Endothelial cell of umbilical vein (primary cell): ENCODE data around the gene EMC9. TPM values are rescaled to one million over a fixed set of nuclear protein-coding genes. Genes with fewer than 3 reads are reported as not detected.

Experiments
- BruUV-seq: library from RNA; stranded (reverse); fragments of 400-500 nt; replicated peaks from 2 replicates; lab custom pipeline; 2021; lab: Mats Ljungman, UMichigan
- CTCF ChIA-PET: fragments of 300-600, 350-600 bp; sonication (Branson Sonifier 250); formaldehyde crosslinking; loops from one replicate; lab custom pipeline; 2021; ENCODE audit warnings: antibody characterized with exemption, inconsistent platforms; lab: Charles Lee
- POLR2A ChIA-PET: fragments of 300-600, 350-600 bp; sonication (Branson Sonifier 250); formaldehyde crosslinking; loops from one replicate; lab custom pipeline; 2021; ENCODE audit warnings: antibody characterized with exemption, inconsistent platforms; lab: Charles Lee
- DNase-seq: peaks from one replicate; pipeline ENCODE4 v3.0.0-alpha.2; 2011; ENCODE audit warnings: low read depth, low spot score
- FAIRE-seq: peaks from 2 replicates; lab custom pipeline; 2011; peaks lifted over from hg19 to GRCh38; lab: Jason Lieb, UNC
- H2AFZ ChIP-seq: 2 replicates; pipeline ENCODE4 v1.6.0; 2012; ENCODE audit warnings: low read depth, low read length, control low read depth, inconsistent platforms
- H3K27ac ChIP-seq: 2 replicates; pipeline ENCODE4 v1.5.1; 2011; ENCODE audit warnings: low read depth, mild to moderate bottlenecking, control low read depth, low read length, moderate library complexity; ENCODE audit not compliant: insufficient read depth
- H3K27me3 ChIP-seq, 2 experiments: 2 replicates each; pipeline versions ENCODE4 v1.6.0 to v1.6.1; 2011; ENCODE audit warnings: low read length in 2 of 2, mixed read lengths in 1 of 2; ENCODE audit not compliant: control insufficient read depth in 2 of 2, insufficient read depth in 2 of 2
- H3K36me3 ChIP-seq, 2 experiments: 2 replicates in 1 of 2; 3 replicates in 1 of 2; pipeline ENCODE4 v1.5.1; 2011; ENCODE audit warnings: low read length in 2 of 2, mild to moderate bottlenecking in 1 of 2, moderate library complexity in 1 of 2; ENCODE audit not compliant: control insufficient read depth in 2 of 2, insufficient read depth in 2 of 2; ENCODE audit errors: extremely low read depth in 1 of 2
- H3K4me1 ChIP-seq: 3 replicates; pipeline ENCODE4 v1.5.1; 2011; ENCODE audit warnings: mild to moderate bottlenecking, low read length; ENCODE audit not compliant: control insufficient read depth, insufficient read depth; ENCODE audit errors: extremely low read depth
- H3K4me2 ChIP-seq: 2 replicates; pipeline ENCODE4 v1.6.1; 2011; ENCODE audit warnings: low read length, control low read depth, mixed read lengths; ENCODE audit not compliant: insufficient read depth
- H3K4me3 ChIP-seq, 3 experiments: fragments of 200-600 bp in 1 of 3; sonication (generic), shearing (Covaris generic) in 1 of 3; replicated peaks in 1 of 3; 2 replicates each; pipeline ENCODE4 v1.5.1; 2011 to 2016; ENCODE audit warnings: control low read depth in 3 of 3, low read length in 3 of 3, mild to moderate bottlenecking in 2 of 3, inconsistent platforms in 1 of 3, low read depth in 1 of 3, moderate library complexity in 1 of 3; ENCODE audit not compliant: insufficient read depth in 1 of 3
- H3K79me2 ChIP-seq: 2 replicates; pipeline ENCODE4 v1.6.0; 2012; ENCODE audit warnings: low read length, inconsistent platforms; ENCODE audit not compliant: control insufficient read depth, insufficient read depth
- H3K9ac ChIP-seq: replicated peaks from 2 replicates; pipeline ENCODE3; 2011; ENCODE audit warnings: low read length, control low read depth; ENCODE audit not compliant: insufficient read depth; ENCODE audit errors: extremely low read depth
- H3K9me1 ChIP-seq: replicated peaks from 3 replicates; pipeline ENCODE4 v1.6.0; 2011; ENCODE audit warnings: mild to moderate bottlenecking, low read length; ENCODE audit not compliant: control insufficient read depth, insufficient read depth; ENCODE audit errors: extremely low read depth
- H3K9me3 ChIP-seq: replicated peaks from 2 replicates; pipeline ENCODE4 v1.5.1; 2012; ENCODE audit warnings: low read length, inconsistent platforms; ENCODE audit not compliant: control insufficient read depth, insufficient read depth
- H4K20me1 ChIP-seq: replicated peaks from 2 replicates; pipeline ENCODE3; 2011; ENCODE audit warnings: mild to moderate bottlenecking, low read length; ENCODE audit not compliant: control insufficient read depth, insufficient read depth; ENCODE audit errors: extremely low read depth
- CTCF ChIP-seq, 2 donors: IDR thresholded peaks; 1 replicate in 1 of 2; 2 replicates in 1 of 2; pipeline ENCODE4 v1.5.1; 2011; ENCODE audit warnings: low read length in 2 of 2, mild to moderate bottlenecking in 2 of 2, moderate library complexity in 2 of 2, control low read depth in 1 of 2, inconsistent platforms in 1 of 2, low read depth in 1 of 2; ENCODE audit not compliant: insufficient read depth in 1 of 2; ENCODE audit errors: extremely low read depth in 1 of 2
- EZH2 ChIP-seq: IDR thresholded peaks from 2 replicates; pipeline ENCODE4 v1.6.1; 2012; ENCODE audit warnings: borderline replicate concordance, low read depth, mild to moderate bottlenecking, moderate library complexity, low read length, inconsistent platforms; ENCODE audit not compliant: severe bottlenecking
- MAX ChIP-seq: IDR thresholded peaks from 2 replicates; pipeline ENCODE4 v1.6.1; 2011; ENCODE audit not compliant: insufficient read depth, insufficient read length
- MYC ChIP-seq: IDR thresholded peaks from one replicate; pipeline ENCODE4 v1.6.1; 2011; ENCODE audit warnings: mild to moderate bottlenecking, low read depth, low read length
- POLR2AphosphoS5 ChIP-seq: IDR thresholded peaks from 2 replicates; pipeline ENCODE4 v1.6.1; 2012; ENCODE audit warnings: low read depth, mild to moderate bottlenecking, control low read depth, low read length, moderate library complexity; ENCODE audit not compliant: insufficient read depth
- dilution Hi-C: fragments of 300-500 bp; cut with MboI; formaldehyde crosslinking; loops from one replicate; pipeline ENCODE4 v1.15.0; 2019; ENCODE audit warnings: low sequenced_read_pairs; ENCODE audit not compliant: extremely low pct_ligation_motif_present
- intact Hi-C: fragments of 100-400 bp; cut with micrococcal nuclease; formaldehyde crosslinking; loops from one replicate; pipeline ENCODE4 v1.10.0; 2022
- polyA plus RNA-seq, 4 experiments: library from polyadenylated mRNA; depleted of rRNA in 3 of 4; stranded (reverse) in 3 of 4; unstranded in 1 of 4; fragments of >200 nt; gene quantifications; 2 replicates each; pipeline versions ENCODE4 v1.2.1 to v1.2.3, GENCODE V29; 2011 to 2012; ENCODE audit warnings: missing spikeins in 1 of 4
- total RNA-seq: library from RNA; stranded (reverse); gene quantifications from 2 replicates; pipeline ENCODE4 v1.2.3, GENCODE V29; 2021

The EMC9 gene
- total and polyA plus RNA-seq, 2 donors (not counting 3 experiments of a cell fraction or from before 2014, with no cell fraction given): 21.8 to 31.8 TPM

- FAIRE-seq: no peak
- H3K27ac ChIP-seq: no peak overlapping the region
- intact Hi-C loops: no loop called here
- H3K36me3 ChIP-seq: peaks cover 8 to 21% of the 10 kb centered on the region in 2 experiments
- ChIA-PET POLR2A (interaction anchor here (1.6 kb wide), 1 partner anchor 25 kb away, joined by 4 read pairs; the partner anchor contains the start of gene EMC9), CTCF (interaction anchor here (1.0 to 3.3 kb wide), 6 partner anchors 10 to 58 kb away, joined by 3 to 16 read pairs (median 7); partner anchors contain the start of genes IRF9 and PSME1)
- no peaks in the 10 kb centered on the region for H3K27me3 ChIP-seq
- no peak overlapping the region for H3K9ac ChIP-seq
- H3K4me1 ChIP-seq: peaks cover 13% of the 10 kb centered on the region
- H3K4me2 ChIP-seq: no peak overlapping the region
- dilution Hi-C loops: no loop called here
- no TSS peak for BruUV-seq
- no peak overlapping the region for H2AFZ ChIP-seq
- H3K4me3 ChIP-seq: no peak overlapping the region
- H3K9me1 ChIP-seq: no peaks in the 10 kb centered on the region
- no peak for DNase-seq
- no peaks in the 10 kb centered on the region for H3K79me2 ChIP-seq
- TF ChIP-seq POLR2AphosphoS5 (no peak), MAX (no peak), CTCF (IDR thresholded peaks at IDR 0.05; ENCODE audit: extremely low read depth in 1 of 2, insufficient read depth in 1 of 2, low read depth in 1 of 2, low read length in 2 of 2) (no peak), MYC (no peak), EZH2 (no peak)
- H4K20me1 ChIP-seq: no peaks in the 10 kb centered on the region
- H3K9me3 ChIP-seq: no peaks in the 10 kb centered on the region
Observed at GRCh38 chr14:24116128-24116814, 25.1 kb downstream of the EMC9 start.
